Activated CD8-positive, alpha-beta T cell treated with anti-CD3 and anti-CD28 coated beads for 36 hours (primary cell): Measurements from ENCODE around the gene TRIM41. TPM values are rescaled to one million over a fixed set of nuclear protein-coding genes. Genes with fewer than 3 reads are reported as not detected.

ENCODE experiments used
- ATAC-seq: fragments of 200-7000 bp; cut with Tn5 transposase; one replicate; pipeline ENCODE4 v1.10.0; 2021; ENCODE audit warnings: mild to moderate bottlenecking, moderate library complexity
- CTCF ChIA-PET: fragments of 350-600 bp; sonication (Branson Sonifier 250); formaldehyde crosslinking; loops from one replicate; lab custom pipeline; 2021; ENCODE audit warnings: antibody characterized with exemption; lab: Charles Lee
- POLR2A ChIA-PET: fragments of 350-600 bp; sonication (Branson Sonifier 250); formaldehyde crosslinking; loops from one replicate; lab custom pipeline; 2021; ENCODE audit warnings: antibody characterized with exemption; lab: Charles Lee
- DNase-seq: peaks from one replicate; pipeline ENCODE4 v3.0.0-alpha.2; 2020
- H3K27ac Mint-ChIP-seq: one replicate; pipeline ENCODE4 v1.8.0; 2021; ENCODE audit warnings: mild to moderate bottlenecking, mixed read lengths
- H3K27me3 Mint-ChIP-seq: one replicate; pipeline ENCODE4 v1.8.0; 2021; ENCODE audit warnings: mixed read lengths
- H3K36me3 Mint-ChIP-seq: one replicate; pipeline ENCODE4 v1.8.0; 2021; ENCODE audit warnings: low read depth, mixed read lengths
- H3K4me1 Mint-ChIP-seq: one replicate; pipeline ENCODE4 v1.8.0; 2021; ENCODE audit warnings: low read depth, mixed read lengths
- H3K4me3 Mint-ChIP-seq: one replicate; pipeline ENCODE4 v1.8.0; 2021; ENCODE audit warnings: mild to moderate bottlenecking, moderate library complexity, mixed read lengths
- H3K9me3 Mint-ChIP-seq: one replicate; pipeline ENCODE4 v1.8.0; 2021; ENCODE audit warnings: mixed read lengths
- intact Hi-C: fragments of 100-400 bp; cut with micrococcal nuclease; formaldehyde crosslinking; loops from one replicate; pipeline ENCODE4 v1.10.0; 2022
- total RNA-seq, 2 experiments: library from RNA; stranded (reverse); gene quantifications; one replicate each; pipeline ENCODE4 v1.2.3, GENCODE V29; 2021
- TF ChIP-seq, protein P1 (sequence below): fragments of 200-600 bp; IDR thresholded peaks from one replicate; pipeline ENCODE4 v1.8.0; 2022; ENCODE audit warnings: antibody characterized with exemption, mild to moderate bottlenecking

TRIM41 gene
- total RNA-seq, 2 experiments from 2014 or later: 30.6 to 31.5 TPM

DNA sequence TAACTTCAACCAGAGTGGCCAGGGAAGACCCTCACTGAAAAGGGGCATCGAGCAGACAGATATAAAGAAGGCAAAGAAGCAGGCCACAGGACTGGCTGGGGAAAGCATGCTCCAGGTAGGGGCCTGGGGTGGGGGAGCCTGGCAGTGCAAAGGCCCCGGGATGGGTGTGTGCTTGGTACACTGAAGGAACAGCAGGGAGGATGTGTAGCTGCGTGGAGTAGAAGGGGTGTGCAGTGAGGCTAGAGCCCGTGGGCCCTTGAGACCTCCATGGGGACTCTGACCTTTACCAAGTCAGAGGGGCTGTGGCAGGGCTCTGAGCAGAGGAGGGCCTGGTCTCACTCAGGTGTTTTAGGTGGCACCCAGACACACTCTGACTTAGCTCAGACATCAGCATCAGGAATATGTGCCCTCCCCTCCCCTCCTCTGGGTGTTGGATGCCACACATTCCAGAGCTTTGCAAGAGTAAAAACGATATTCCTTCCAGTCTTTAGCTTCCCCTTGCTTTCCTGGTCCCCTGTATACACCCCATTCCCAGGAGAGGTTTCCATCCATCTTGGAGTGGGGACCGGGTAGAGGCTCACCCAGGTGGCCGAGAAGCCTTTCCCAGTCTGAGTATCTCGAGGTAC lies 25.6 kb upstream of the TRIM41 start:
- H3K27me3 Mint-ChIP-seq: no peaks in the 10 kb centered on the region
- TF ChIP-seq, protein P1, sequence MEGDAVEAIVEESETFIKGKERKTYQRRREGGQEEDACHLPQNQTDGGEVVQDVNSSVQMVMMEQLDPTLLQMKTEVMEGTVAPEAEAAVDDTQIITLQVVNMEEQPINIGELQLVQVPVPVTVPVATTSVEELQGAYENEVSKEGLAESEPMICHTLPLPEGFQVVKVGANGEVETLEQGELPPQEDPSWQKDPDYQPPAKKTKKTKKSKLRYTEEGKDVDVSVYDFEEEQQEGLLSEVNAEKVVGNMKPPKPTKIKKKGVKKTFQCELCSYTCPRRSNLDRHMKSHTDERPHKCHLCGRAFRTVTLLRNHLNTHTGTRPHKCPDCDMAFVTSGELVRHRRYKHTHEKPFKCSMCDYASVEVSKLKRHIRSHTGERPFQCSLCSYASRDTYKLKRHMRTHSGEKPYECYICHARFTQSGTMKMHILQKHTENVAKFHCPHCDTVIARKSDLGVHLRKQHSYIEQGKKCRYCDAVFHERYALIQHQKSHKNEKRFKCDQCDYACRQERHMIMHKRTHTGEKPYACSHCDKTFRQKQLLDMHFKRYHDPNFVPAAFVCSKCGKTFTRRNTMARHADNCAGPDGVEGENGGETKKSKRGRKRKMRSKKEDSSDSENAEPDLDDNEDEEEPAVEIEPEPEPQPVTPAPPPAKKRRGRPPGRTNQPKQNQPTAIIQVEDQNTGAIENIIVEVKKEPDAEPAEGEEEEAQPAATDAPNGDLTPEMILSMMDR: no peak

DNA sequence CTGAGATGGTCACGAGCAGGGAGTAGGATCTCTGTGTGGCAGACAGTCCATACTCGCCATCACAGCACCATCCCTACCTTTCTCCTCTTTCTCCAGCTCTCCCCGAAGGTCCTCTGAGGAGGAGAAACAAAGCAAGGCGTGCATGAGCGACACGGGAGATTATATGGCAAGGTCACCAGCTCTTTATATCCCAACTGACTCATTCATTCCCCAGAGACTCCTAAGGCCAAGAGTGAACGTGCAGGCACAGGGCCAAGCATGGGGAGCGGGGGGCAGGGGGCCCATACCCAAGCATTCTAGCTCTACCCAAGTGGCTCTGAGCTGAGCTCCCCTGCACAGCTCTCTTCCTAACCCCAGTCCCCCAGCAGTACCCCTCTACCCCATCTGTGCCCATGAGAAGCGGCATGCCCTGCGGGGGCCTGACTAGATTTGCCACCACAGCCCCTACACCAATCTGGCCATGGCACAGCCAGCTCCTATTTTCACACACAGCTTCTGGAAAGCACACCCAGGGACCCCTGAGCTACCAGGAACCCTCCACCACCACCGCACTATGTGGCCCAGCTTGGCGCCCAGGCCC lies 24.9 kb upstream of the TRIM41 start:
- Mint-ChIP-seq H3K27me3 (no peaks in the 10 kb centered on the region), H3K36me3 (peaks cover 3% of the 10 kb centered on the region), H3K9me3 (no peaks in the 10 kb centered on the region), H3K4me3 (no peak overlapping the region), H3K4me1 (peaks cover 6% of the 10 kb centered on the region), H3K27ac (no peak overlapping the region)
- no peak for DNase-seq
- TF ChIP-seq, protein P1: no peak
- ATAC-seq: no peak
- CTCF ChIA-PET: interaction anchor here (1.0 kb wide), 1 partner anchor 9 kb away, joined by 5 read pairs; no protein-coding TSS in a partner anchor
- POLR2A ChIA-PET: interaction anchor here (1.0 to 1.5 kb wide), 6 partner anchors 8 to 47 kb away, joined by 3 to 5 read pairs (median 3); no protein-coding TSS in a partner anchor
- intact Hi-C loops: no loop called here

More for the DNA sequence above, 25.6 kb upstream of the TRIM41 start:
- Mint-ChIP-seq H3K27ac (no peak overlapping the region), H3K4me1 (peaks cover 13% of the 10 kb centered on the region), H3K9me3 (no peaks in the 10 kb centered on the region), H3K4me3 (no peak overlapping the region), H3K36me3 (peaks cover 3% of the 10 kb centered on the region)
- intact Hi-C loops: no loop called here
- DNase-seq (no peak), ATAC-seq (no peak)
- CTCF ChIA-PET: interaction anchor here (1.0 kb wide), 1 partner anchor 9 kb away, joined by 5 read pairs; no protein-coding TSS in a partner anchor
- POLR2A ChIA-PET: interaction anchor here (0.9 to 1.5 kb wide), 5 partner anchors 11 to 48 kb away, joined by 3 to 5 read pairs (median 3); no protein-coding TSS in a partner anchor

DNA sequence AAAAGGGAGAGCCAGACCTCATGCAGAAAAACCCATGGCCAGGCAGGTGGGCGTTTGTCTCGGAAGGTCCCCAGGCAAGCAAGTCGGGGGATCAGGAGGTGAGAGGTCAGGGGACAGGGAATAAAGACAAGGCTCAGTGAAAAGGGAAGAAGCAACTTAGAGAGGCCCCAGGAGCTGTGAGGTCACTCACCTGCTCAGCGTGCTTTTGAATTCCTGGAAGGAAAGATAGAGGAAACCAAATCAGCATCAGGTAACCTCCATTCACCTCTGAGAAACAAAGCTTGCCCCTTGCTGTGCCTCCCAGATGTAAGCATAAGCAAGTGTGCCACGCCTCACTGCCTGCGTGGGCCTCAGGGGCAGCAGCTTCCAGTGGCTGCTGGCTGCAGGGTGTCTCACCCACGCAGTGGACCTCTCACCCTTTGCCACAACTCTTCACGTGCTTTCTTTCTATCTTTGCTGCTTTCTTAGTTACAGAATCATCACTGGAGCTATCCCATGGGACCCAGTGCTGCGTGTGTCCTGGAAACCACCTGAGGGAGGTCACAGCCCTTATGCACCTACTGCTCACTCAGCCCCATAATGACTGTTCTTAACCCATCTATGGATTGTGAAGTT lies 24.1 kb upstream of the TRIM41 start:
- H3K9me3 Mint-ChIP-seq: no peaks in the 10 kb centered on the region
- no peak for ATAC-seq
- no peak overlapping the region for H3K27ac Mint-ChIP-seq
- TF ChIP-seq, protein P1: no peak
- H3K4me3 Mint-ChIP-seq: no peak overlapping the region
- POLR2A ChIA-PET: interaction anchor here (0.7 to 1.3 kb wide), 5 partner anchors 7 to 17 kb away, joined by 3 to 5 read pairs (median 4); no protein-coding TSS in a partner anchor
- CTCF ChIA-PET: no interaction called here
- no peaks in the 10 kb centered on the region for H3K36me3 Mint-ChIP-seq
- peaks cover under 1% of the 10 kb centered on the region for H3K4me1 Mint-ChIP-seq
- peaks cover 8% of the 10 kb centered on the region for H3K27me3 Mint-ChIP-seq
- DNase-seq: no peak
- intact Hi-C loops: no loop called here

DNA sequence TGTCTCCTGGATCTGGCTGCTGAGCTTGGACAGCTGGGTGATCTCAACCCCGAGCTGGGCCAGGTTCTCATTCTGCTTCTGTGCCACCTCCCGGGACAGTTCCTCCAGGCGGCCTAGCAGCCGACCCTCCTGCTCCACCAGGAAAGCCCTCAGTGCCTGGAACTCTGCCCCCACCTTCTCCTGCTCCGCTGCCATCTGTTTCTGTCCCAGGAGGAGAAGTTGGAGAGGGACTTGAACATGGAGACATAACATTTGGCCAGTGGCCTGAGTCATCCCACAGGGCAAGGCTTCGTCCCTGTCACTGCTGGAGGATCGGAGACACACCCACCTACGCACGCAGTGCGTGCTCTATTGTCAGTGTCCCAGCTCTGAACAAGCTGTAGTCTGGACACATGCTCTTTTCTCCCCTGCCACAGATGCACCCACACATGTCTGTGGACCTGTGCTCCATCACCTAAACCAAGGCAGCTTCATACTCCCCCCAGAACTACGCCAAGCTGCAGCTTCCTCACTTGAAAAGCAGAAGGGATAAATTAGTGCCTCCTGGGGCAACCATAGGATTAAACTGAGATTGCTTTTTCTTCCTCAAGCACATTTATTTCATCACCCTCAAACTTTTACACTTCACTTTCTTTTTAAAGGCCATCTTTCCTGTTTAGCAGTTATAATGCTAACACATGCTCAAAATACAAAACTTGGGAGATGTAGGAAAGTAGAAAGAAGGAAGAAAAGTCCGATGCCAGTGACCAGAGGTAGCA lies 23.0 kb upstream of the TRIM41 start:
- Mint-ChIP-seq H3K4me3 (no peak overlapping the region), H3K27ac (no peak overlapping the region), H3K36me3 (no peaks in the 10 kb centered on the region), H3K4me1 (peaks cover 3% of the 10 kb centered on the region), H3K27me3 (peaks cover 10% of the 10 kb centered on the region), H3K9me3 (no peaks in the 10 kb centered on the region)
- ChIA-PET CTCF (no interaction called here), POLR2A (interaction anchor here (0.9 to 1.3 kb wide), 2 partner anchors 8 to 16 kb away, joined by 4 read pairs; no protein-coding TSS in a partner anchor)
- intact Hi-C loops: no loop called here
- TF ChIP-seq, protein P1: no peak
- ATAC-seq (no peak), DNase-seq (no peak)
